Gastrocnemius medialis (tissue), 4 donors: ENCODE measurements around the gene TCF7L2.

Experiments used
- CTCF ChIP-seq, 5 experiments: fragments of 450-650 bp in 3 of 5; fragments of 200-600 bp in 2 of 5; sonication (generic) in 2 of 5; IDR thresholded peaks in 4 of 5; conservative IDR thresholded peaks in 1 of 5; 1 replicate in 4 of 5; 2 replicates in 1 of 5; pipeline ENCODE4 v1.5.1; 2016 to 2019; ENCODE audit warnings: antibody characterized with exemption in 5 of 5, mild to moderate bottlenecking in 3 of 5, moderate library complexity in 3 of 5
- POLR2A ChIP-seq, 2 donors: fragments of 450-650 bp; IDR thresholded peaks; one replicate each; pipeline ENCODE4 v1.6.1; 2017; ENCODE audit warnings: antibody characterized with exemption in 2 of 2, mild to moderate bottlenecking in 2 of 2, moderate library complexity in 2 of 2

GRCh38 chr10:113091920-113092319 is 141.9 kb downstream of the TCF7L2 start:
- no peak for TF ChIP-seq POLR2A (IDR thresholded peaks at IDR 0.05)
- TF ChIP-seq CTCF (IDR thresholded peaks at IDR 0.05 in 4 of 5, conservative IDR thresholded peaks at IDR 0.05 in 1 of 5), result no peak
